ENCODE measurements around the gene KRI1.

DNA sequence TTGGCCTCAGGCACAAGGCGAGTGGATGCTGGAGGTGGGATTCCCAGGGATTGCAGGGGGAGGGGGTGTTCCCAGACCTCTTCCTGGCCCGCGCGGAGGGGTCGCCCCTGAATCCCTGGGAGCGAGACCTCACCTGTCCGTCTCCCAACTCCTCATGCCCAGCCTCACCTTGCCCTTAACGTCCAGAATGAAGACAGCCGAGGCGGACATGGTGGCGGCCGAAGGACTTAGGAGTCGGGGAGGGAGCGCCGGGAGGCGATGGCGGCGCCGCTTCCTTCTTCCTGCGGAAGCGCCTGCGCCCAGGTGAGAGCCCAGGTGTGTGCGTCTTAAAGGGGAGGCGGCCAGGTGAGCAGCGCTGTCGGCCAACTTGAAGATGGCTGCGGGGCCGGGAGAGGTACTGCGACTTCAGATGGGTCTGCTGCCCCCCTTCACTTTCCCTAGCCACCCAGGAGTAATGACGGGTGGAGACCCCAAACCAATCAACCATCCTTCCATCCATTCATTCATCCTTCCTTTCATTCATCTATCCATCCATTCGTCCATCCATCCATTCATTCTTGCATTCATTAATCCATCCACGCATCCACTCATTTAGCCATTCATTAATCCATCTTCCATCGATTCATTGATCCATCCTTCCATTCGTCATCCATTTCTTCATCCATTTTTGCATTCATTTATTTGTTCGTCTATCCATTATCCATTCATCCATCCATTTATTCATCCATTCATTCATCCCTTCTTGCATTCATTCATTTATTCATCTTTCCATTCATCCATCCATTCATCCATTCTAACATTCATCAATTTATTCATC lies 21.4 kb upstream of the KRI1 start, which contains the start of gene AP1M2:
- TF ChIP-seq, protein P1, sequence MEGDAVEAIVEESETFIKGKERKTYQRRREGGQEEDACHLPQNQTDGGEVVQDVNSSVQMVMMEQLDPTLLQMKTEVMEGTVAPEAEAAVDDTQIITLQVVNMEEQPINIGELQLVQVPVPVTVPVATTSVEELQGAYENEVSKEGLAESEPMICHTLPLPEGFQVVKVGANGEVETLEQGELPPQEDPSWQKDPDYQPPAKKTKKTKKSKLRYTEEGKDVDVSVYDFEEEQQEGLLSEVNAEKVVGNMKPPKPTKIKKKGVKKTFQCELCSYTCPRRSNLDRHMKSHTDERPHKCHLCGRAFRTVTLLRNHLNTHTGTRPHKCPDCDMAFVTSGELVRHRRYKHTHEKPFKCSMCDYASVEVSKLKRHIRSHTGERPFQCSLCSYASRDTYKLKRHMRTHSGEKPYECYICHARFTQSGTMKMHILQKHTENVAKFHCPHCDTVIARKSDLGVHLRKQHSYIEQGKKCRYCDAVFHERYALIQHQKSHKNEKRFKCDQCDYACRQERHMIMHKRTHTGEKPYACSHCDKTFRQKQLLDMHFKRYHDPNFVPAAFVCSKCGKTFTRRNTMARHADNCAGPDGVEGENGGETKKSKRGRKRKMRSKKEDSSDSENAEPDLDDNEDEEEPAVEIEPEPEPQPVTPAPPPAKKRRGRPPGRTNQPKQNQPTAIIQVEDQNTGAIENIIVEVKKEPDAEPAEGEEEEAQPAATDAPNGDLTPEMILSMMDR (IDR thresholded peaks at IDR 0.05) = no peak
- TF ChIP-seq POLR2A (IDR thresholded peaks at IDR 0.05) = no peak
- peak in 2 of 3 donors; percentile 22 to 63 for TF ChIP-seq POLR2AphosphoS5 (IDR thresholded peaks at IDR 0.05)
- no peak for TF ChIP-seq EP300 (IDR thresholded peaks at IDR 0.05)
